Measurements from ENCODE around the gene ABI3BP.
A peak's percentile ranks its signal among the peaks of the same experiment; 100 is the strongest.

The ABI3BP gene

GRCh38 chr3:100882571-100882984 lies 110.6 kb downstream of the ABI3BP start:
- DNase-seq: no peak

GRCh38 chr3:100880845-100881244 lies 112.4 kb downstream of the ABI3BP start:
- no peak for DNase-seq

- DNase-seq: no peak
Observed at GRCh38 chr3:100880072-100880471, 113.1 kb downstream of the ABI3BP start.

- DNase-seq: no peak
Observed at GRCh38 chr3:100879195-100879810, 113.9 kb downstream of the ABI3BP start.

GRCh38 chr3:100877286-100877685 lies 115.9 kb downstream of the ABI3BP start:
- DNase-seq: no peak

- DNase-seq: peak; percentile 49 to 93
Observed at GRCh38 chr3:100875239-100875638, 118.0 kb downstream of the ABI3BP start.

GRCh38 chr3:100873611-100874010 lies 119.6 kb downstream of the ABI3BP start:
- no peak for DNase-seq

GRCh38 chr3:100871306-100871705 lies 121.9 kb downstream of the ABI3BP start:
- DNase-seq: no peak

- no peak for DNase-seq
Observed at GRCh38 chr3:100869787-100870186, 123.4 kb downstream of the ABI3BP start.

GRCh38 chr3:100868894-100869293 lies 124.3 kb downstream of the ABI3BP start:
- no peak for DNase-seq

- no peak for DNase-seq
Observed at GRCh38 chr3:100868096-100868495, 125.1 kb downstream of the ABI3BP start.

- no peak for DNase-seq
Observed at GRCh38 chr3:100865442-100865841, 127.8 kb downstream of the ABI3BP start.

- no peak for DNase-seq
Observed at GRCh38 chr3:100864471-100865250, 128.6 kb downstream of the ABI3BP start.

- DNase-seq: peak in 1 of 2 experiments; percentile 13
Observed at GRCh38 chr3:100857863-100858262, 135.4 kb downstream of the ABI3BP start.

GRCh38 chr3:100856821-100857220 lies 136.4 kb downstream of the ABI3BP start:
- no peak for DNase-seq

GRCh38 chr3:100852840-100853239 lies 140.4 kb downstream of the ABI3BP start:
- no peak for DNase-seq

- no peak for DNase-seq
Observed at GRCh38 chr3:100850701-100851100, 142.5 kb downstream of the ABI3BP start.

- DNase-seq: no peak
Observed at GRCh38 chr3:100850156-100850555, 143.1 kb downstream of the ABI3BP start.

GRCh38 chr3:100844063-100844936 lies 148.9 kb downstream of the ABI3BP start:
- no peak for DNase-seq

GRCh38 chr3:100838157-100838556 lies 155.1 kb downstream of the ABI3BP start:
- DNase-seq: peak in 1 of 2 experiments; percentile 60

- DNase-seq: no peak
Observed at GRCh38 chr3:100836661-100837060, 156.6 kb downstream of the ABI3BP start.

GRCh38 chr3:100834332-100834731 lies 158.9 kb downstream of the ABI3BP start:
- no peak for DNase-seq

- DNase-seq: peak in 1 of 2 experiments; percentile 64
Observed at GRCh38 chr3:100833483-100833882, 159.7 kb downstream of the ABI3BP start.

Measured in NCI-H2081 (cell line).